Epidermal melanocyte (primary cell): ENCODE data around the gene OPN1MW3.
"Not testable (repeated sequence)": the region's sequence is repeated elsewhere in the genome, so short reads cannot be mapped to it uniquely, and the experiment has no call there.

Experiments used
- DNase-seq: peaks from one replicate; pipeline ENCODE4 v3.0.0; 2011; ENCODE audit warnings: low spot score; ENCODE audit not compliant: insufficient read length

OPN1MW3 gene

DNA sequence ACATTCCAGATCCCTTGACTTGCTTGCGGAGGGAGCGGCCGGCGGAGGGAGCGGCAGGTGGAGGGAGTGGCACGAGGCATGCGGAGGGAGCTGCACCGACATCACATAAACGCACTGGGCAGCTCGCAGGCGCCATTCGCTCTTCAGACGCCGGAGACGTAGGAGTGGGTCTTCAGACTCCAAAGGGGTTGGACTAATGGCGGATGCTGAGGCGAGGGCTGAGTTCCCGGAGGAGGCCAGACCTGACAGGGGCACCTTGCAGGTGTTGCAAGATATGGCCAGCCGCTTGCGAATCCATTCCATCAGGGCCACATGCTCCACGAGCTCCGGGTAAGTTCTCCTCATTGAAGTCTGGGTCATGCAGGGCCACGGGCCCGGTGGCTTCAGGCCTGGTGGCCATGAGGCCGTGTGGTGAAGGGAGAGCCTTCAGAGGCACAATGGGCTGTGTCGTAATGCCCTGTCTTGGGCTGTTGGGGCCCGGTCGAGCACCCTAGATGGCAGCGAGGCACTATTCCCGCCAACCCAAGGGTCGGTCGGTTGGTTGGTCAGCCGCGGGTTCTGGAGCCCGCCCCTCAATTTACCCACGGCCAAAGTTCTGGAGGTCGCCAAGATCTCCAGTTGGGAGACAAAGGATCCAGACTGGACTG, 38.4 kb downstream of the OPN1MW3 start, which contains the start of gene TKTL1:
TSS of gene TKTL1 (plus strand) at position 132 of the 647 bp plus-strand sequence. CDS start at position 197, 65 bp downstream.
- no peak for DNase-seq

GRCh38 chrX:154296731-154297130, 39.3 kb downstream of the OPN1MW3 start:
- DNase-seq, result no peak

- no peak for DNase-seq
Observed at GRCh38 chrX:154298312-154298711, 40.9 kb downstream of the OPN1MW3 start.

GRCh38 chrX:154300816-154301215, 43.4 kb downstream of the OPN1MW3 start:
- no peak for DNase-seq

DNA sequence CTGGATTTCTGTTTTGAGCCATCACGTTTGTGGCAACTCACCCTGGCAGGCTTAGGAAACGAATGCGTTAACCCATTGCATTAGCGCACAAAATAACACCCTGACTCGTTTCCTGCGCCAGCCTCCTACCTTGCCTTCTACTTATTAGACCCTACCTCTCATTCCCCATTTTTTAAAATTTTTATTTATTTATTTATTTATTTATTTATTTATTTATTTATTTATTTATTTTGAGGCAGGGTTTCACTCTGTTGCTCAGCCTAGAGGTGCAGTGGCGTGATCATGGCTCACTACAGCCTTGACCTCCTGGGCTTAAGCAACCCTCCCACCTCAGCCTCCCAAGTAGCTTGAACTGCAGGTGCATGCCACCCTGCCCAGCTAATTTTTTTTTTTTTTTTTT, 45.6 kb downstream of the OPN1MW3 start:
- DNase-seq, result not testable (repeated sequence)

DNA sequence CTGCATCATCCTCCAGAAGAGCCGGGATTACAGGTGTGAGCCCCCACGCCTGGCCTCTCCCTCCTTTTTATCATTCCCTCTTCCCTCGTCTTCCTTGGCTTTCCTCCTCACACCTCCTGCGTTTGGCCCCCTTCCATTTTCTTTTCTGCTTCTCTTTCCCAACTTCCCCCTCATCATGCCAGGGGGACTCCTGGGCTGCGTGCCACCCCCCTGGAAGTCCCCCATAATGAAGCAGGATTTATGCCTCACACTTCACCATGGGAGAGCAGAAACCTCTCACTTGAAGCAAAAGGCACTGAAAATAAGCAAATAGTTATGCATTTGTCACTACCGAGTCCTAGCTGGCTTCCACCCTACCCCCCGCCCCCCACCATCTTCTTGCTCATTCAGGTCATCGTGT, 46.1 kb downstream of the OPN1MW3 start:
- DNase-seq, result no peak

DNA sequence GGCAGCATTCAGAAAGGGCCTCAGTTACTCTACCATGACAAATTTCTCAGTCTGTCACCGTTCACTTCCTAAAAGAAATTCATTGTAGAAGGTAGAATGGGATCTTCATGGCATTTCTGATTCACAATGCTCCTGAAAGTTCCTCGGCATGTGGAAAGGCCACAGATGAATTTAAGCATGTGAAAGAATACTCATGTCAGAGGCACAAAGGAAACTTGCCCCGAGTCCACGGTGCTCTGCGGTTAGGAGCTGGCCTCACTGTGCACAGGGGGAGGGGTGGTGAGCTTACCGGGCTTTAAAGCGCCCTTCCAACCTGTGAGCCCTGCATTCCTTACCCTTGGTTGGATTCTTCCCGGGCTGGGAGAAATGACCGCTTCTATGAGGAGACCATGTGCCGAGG, 47.5 kb downstream of the OPN1MW3 start:
- no peak for DNase-seq

GRCh38 chrX:154305541-154306205, 48.3 kb downstream of the OPN1MW3 start:
- no peak for DNase-seq

DNA sequence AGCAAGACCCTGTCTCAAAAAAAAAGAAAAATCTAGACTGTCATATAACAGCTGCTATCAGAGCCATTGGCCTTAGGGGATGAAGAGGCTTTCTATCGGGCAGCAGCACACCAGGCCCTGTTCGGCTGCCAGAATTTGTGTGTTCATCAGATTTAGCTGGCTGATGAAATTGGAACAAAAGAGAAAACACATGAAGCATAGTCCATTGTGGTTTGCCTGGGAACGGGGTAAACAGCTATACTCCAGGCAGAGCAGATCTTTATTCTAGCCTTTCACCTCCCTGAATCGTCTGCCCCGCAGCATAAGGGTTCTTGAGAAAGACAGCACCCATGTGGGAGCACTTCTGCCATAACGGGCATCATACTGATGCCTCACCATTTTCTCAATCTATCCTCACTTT, 49.8 kb downstream of the OPN1MW3 start:
- DNase-seq, result no peak

DNA sequence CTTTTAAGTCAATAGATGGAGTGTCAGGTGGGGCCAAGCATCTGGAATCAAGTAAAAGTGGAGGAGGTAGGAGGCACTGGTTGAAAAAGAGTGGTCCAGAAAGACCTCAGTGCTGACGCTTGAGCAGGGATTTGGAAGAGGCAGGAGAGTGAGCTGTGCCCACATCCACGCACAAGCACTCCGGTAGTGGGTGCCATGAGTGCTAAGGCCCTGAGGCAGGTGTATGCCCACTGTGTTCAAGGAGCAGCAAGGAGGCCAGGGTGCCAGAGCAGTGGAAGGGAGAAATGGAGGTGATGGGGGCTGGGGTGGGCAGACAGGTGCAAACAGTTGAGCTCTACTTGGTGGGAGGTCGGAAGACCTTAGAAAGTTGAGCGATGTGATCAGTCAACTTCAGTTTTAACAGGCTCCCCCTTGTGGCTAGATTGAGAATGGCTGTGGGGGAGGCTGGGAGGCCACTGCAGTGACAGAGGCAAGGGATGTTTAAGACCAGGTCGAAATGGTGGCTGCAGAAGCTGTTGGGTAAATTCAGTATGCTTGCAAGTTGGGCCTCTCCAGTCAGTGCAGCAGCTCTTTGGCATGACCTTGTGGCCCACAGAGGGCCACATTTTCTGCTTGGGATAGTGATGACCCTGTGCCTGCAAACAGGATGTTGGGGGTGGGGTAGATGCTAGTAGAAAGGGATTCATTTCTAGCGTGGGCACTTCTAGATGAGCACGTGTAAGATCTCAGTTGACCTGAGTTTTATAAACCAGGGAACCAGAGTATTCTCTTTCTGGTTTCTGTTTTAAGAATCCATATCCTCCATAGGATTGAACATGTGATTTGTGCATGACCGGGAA, 50.9 kb downstream of the OPN1MW3 start:
- no peak for DNase-seq

DNA sequence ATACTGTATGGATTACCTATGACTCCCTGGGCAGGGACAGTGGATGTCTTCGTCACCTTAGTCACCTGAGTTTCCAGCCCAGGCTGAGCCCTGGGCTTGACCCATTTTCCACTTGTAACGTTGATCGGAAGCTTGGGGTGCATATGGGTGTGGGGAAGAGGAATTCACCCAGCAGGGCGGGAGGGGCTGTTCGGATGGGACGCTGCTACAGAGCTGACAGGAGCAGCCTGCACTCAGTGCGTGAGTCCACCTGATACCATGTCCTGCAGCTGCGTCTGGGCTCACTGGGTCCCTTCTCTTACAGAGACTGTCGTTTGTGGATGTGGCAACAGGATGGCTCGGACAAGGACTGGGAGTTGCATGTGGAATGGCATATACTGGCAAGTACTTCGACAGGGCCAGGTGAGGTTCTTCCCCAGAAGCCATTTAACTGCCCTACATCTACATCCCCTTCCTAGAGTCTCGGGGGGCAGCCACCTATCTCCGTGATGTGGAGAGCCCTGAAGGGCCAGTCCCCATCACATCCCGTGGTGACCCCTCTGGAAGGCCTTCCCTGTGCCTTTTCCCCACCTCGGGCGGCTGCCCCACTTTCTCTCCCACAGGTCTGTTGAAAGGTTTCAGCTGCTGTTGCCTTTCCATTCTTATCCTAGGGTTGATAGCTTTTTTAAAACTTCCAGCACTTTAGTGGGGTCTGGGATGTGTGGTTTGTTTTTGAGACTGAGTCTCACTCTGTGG, 51.8 kb downstream of the OPN1MW3 start:
- DNase-seq, result no peak

DNA sequence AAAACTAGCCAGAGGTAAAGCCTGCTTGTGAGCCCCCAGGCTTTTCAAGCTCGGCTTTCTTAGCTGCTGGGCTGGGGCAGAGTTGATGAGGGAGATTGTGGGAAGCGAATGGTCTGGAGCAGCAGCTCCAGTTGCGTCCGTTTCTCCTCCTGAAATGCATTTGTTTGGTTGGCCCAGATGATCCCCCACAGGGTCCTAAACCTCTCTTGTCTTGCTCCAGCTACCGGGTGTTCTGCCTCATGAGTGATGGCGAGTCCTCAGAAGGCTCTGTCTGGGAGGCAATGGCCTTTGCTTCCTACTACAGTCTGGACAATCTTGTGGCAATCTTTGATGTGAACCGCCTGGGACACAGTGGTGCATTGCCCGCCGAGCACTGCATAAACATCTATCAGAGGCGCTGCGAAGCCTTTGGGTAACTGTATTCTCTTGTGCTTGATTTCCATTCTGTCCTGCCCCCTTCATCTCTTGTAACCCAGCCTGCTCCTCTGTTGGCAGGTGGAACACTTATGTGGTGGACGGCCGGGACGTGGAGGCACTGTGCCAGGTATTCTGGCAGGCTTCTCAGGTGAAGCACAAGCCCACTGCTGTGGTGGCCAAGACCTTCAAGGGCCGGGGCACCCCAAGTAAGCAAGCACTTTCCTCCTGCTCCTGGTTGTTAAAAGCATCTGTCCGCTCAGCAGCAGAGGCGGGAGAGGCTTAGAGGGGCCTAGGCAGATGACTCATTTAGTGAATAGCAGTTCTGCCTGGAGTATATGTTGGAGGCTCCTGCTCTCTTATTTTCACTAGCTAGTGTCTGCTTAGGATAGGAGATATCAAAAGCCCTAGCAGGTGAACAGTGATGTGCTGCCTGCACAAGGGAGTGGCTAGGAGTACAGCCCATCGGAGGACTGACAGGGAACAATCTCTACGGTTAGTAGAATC, 53.5 kb downstream of the OPN1MW3 start:
- DNase-seq, result no peak

- no peak for DNase-seq
Observed at GRCh38 chrX:154312116-154312515, 54.7 kb downstream of the OPN1MW3 start.

- no peak for DNase-seq
Observed at GRCh38 chrX:154313147-154313546, 55.8 kb downstream of the OPN1MW3 start.

- DNase-seq, result no peak
Observed at GRCh38 chrX:154315416-154315815, 58.0 kb downstream of the OPN1MW3 start.

DNA sequence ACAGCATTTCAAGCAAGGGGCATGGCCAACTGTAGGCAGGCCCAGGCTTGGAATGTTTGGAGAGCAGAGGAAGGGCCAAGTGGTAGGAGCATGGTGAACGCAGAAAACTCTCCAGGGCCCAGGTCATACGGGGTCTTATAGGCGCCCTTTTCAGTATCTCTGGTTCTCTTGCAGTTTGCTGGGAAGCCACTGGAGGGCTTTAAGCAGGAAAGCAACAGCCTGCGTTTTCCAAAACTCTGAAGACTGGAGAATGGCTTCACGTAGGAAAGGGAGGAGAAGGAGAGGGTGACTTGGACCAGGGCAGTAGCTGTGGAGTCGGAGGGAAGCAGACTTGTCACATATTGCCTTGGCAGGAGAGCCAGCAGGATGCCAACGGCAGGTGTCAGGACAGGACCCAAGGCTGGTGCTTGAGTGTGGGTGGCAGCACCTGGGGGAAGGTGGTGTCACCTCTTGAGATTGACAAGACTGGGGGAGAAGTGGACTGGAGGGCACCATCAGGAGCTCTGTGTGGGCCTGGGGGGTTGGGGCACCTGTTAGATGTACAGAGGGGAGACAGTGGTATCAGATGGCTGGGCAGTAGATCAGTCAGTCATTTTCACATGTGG, 60.1 kb downstream of the OPN1MW3 start:
- DNase-seq, result no peak

GRCh38 chrX:154320406-154320805, 63.0 kb downstream of the OPN1MW3 start:
- no peak for DNase-seq
